Fibroblast of villous mesenchyme (primary cell): ENCODE measurements around the gene C7orf57. TPM values are rescaled to one million over a fixed set of nuclear protein-coding genes. Genes with fewer than 3 reads are reported as not detected.
A peak's percentile ranks its signal among the peaks of the same experiment; 100 is the strongest.
"Not testable (repeated sequence)": the region's sequence is repeated elsewhere in the genome, so short reads cannot be mapped to it uniquely, and the experiment has no call there.

ENCODE experiments used
- DNase-seq: peaks from one replicate; pipeline ENCODE4 v3.0.0-alpha.2; 2010; ENCODE audit warnings: low read depth
- H3K4me3 ChIP-seq: 2 replicates; pipeline ENCODE4 v1.5.1; 2011; ENCODE audit warnings: low read depth, mild to moderate bottlenecking, low read length
- total RNA-seq: library from RNA; depleted of rRNA; stranded (reverse); fragments of >200 nt; gene quantifications from 2 replicates; pipeline ENCODE4 v1.2.3, GENCODE V29; 2012
- TF ChIP-seq, protein P1 (sequence below): IDR thresholded peaks from 2 replicates; pipeline ENCODE4 v1.5.1; 2012; ENCODE audit warnings: low read depth, mild to moderate bottlenecking, low read length; ENCODE audit not compliant: insufficient read depth

The C7orf57 gene
- total RNA-seq, 1 donor: 0.43 TPM

DNA sequence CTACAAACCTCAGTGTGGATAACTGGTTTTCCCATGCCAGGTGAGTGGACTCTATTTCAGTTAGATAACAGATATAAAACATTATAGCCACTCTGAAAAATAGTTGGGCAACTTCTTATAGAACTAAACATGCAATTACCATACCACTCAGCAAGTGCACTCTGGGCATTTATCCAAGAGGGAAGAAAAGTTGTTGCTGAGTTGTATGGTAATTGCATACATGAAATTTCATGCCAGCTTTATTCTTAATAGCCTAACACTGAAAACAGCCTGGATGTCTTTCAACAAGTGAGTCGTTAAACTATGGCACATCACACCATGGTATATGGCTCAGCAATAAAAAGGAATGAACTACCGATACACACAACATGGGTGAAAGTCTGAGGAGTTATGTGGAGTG lies 43.1 kb downstream of the C7orf57 start:
- DNase-seq: peak; percentile 11
- H3K4me3 ChIP-seq: no peak overlapping the region
- TF ChIP-seq, protein P1, sequence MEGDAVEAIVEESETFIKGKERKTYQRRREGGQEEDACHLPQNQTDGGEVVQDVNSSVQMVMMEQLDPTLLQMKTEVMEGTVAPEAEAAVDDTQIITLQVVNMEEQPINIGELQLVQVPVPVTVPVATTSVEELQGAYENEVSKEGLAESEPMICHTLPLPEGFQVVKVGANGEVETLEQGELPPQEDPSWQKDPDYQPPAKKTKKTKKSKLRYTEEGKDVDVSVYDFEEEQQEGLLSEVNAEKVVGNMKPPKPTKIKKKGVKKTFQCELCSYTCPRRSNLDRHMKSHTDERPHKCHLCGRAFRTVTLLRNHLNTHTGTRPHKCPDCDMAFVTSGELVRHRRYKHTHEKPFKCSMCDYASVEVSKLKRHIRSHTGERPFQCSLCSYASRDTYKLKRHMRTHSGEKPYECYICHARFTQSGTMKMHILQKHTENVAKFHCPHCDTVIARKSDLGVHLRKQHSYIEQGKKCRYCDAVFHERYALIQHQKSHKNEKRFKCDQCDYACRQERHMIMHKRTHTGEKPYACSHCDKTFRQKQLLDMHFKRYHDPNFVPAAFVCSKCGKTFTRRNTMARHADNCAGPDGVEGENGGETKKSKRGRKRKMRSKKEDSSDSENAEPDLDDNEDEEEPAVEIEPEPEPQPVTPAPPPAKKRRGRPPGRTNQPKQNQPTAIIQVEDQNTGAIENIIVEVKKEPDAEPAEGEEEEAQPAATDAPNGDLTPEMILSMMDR: no peak

DNA sequence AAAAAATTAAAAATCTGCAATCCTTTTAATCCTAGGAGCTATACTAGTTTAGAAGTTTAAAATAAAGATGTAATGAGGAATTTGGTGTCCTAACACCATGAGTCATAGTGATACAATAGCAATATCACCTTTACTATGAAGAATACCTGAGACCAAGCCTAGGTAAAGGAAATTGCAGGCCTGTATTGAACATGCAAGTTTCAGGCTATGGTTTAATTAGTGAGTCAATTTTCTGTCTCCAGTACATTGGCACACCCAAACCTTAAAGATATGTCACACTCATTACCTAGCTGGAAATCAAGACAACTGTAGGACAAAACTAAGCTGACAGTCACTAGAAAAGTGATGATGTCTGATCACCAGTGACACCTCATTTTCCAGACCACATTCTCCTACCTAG lies 47.0 kb downstream of the C7orf57 start:
- H3K4me3 ChIP-seq, DNase-seq: not testable (repeated sequence)

DNA sequence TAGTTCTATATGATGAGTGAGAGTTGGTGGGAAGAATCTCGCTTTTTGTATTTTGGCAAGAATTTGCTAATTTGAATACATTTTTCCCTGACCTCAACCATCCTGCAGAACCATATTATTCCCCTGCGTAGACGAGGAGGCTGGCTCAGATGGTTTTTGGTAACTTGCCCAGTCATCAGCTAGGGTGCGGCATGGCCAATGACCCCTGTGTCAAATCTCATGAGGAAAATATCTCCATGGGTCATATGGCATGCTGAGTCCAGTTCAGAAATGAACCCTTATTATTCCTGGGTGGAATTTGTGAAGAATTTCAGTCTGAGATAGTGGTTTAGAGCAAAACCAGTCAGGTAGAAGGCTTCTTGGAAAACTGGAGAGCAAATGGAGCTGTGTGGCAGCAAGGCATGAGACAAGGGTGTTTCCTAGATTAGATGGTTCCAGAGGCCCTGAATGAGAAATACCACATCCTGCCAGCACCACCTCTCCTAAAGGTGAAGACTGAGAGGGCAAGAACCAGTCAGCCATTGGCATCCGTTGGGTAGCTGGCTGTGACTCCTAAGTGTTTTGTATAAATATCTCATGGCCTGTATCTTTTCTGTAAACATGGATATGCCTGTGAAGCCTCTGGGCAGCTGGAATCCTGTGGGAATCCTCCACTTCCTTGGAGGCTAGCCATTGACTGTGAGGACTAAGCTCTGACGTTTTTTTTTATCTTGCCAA lies 47.9 kb downstream of the C7orf57 start:
- TF ChIP-seq, protein P1: no peak
- H3K4me3 ChIP-seq: no peak overlapping the region
- DNase-seq: peak; percentile 99

DNA sequence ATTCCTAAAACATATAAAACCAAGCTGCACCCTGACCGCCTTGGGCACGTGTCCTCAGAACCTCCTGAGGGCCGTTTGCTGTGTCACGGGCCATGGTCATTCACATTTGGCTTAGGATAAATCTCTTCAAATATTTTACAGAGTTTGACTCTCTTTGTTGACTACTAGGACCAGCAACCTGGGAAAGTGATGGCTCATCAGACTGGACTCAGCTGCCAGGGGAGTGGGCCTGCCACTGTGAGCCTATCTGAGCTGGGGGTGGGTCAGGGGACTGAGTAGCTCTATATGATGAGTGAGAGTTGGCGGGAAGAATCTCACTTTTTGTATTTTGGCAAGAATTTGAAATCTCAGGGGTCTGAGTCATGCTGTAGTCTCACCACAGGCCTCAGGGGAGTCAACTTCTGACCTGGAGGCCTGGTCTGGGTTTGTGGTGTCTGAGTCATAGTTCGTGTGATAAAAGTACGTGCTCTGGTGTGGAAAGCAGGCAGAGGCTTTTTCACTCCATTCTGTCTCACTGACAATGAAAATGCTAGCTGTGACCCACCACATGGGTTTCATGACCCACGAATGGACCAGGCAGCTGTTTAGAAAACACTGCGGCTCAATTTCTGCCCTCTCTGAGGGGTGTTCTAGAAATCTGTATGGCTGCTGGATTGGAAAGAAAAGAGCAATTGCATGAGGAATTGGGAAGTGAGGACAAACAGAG lies 49.5 kb downstream of the C7orf57 start:
- DNase-seq: peak; percentile 100
- TF ChIP-seq, protein P1: no peak
- no peak overlapping the region for H3K4me3 ChIP-seq

DNA sequence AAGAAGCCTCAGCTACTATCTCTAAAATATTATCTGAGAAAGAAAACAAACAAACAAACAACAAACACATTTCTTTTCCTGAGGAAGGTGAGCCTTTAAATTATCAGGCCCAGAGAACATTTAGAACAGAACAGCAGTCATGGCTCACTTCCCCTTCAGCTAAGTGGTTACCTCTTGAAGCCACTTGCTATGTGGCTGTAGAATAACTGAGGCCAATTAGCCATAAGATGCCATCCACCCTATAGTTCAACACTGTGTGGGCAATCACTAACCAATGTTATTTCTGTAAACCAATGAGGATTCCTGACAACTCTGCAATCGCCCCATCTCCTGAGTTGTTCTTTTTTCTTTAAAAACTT lies 50.1 kb downstream of the C7orf57 start:
- TF ChIP-seq, protein P1: no peak
- no peak for DNase-seq
- no peak overlapping the region for H3K4me3 ChIP-seq

DNA sequence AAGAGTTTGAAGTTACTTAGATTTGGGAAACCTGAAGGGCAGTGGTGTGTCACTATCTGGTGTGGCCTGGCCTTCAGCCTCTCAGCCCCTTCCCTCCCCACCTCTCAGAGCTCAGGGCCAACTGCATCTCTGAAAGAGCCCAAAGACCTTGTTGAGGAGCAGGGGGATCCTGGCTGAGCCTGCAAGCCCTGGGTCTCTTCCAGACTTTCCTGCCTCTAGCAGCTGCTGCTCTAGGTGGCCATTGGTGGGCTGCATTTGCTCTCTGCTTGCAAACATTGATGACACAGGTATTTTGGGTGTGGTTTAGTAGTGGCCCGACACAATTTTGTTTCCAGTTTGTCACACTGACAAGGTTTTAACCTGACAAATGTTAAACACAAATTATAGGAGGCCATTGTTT lies 50.6 kb downstream of the C7orf57 start:
- peak; percentile 3 for DNase-seq
- TF ChIP-seq, protein P1: no peak
- H3K4me3 ChIP-seq: no peak overlapping the region

DNA sequence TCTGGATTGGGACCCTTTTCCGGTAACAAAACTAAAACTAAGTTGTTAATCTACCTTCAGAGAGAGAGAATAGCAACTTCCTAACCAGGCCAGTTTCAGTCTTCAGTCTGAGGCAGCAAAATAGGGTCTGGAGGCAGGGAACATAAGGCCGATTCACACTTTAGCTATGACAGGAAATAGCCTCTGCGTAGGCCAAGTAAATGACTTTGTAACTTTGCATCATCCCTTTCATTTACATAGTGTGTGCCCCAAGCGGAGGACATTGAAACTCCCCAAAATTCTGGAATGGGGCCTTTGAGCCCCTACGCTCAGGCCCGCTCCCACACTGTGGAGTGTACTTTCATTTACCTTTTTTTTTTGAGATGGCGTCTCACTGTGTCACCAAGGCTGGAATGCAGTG lies 52.0 kb downstream of the C7orf57 start:
- no peak overlapping the region for H3K4me3 ChIP-seq
- DNase-seq: peak; percentile 83
- TF ChIP-seq, protein P1: no peak
